ENCODE results near the gene MIEF2. TPM values are rescaled to one million over a fixed set of nuclear protein-coding genes. Genes with fewer than 3 reads are reported as not detected.

The MIEF2 gene
- polyA plus RNA-seq, 3 donors, result 3.5 to 6.1 (median 4.9) TPM

GRCh38 chr17:18261146-18261515, 669 bp downstream of the MIEF2 start:
- Mint-ChIP-seq H3K4me1 (peaks cover 38% of the 10 kb centered on the region), H3K27ac (peak overlapping the region in 6 of 7 donors; percentile 68 to 90 (median 78)), H3K36me3 (peaks cover 13 to 29% of the 10 kb centered on the region in 2 donors), H3K27me3 (ENCODE audit: low read depth in 3 of 3) (peaks cover 0 to 2% (median 1%) of the 10 kb centered on the region in 3 donors), H3K4me3 (peak overlapping the region; percentile 83 to 84), H3K9me3 (no peaks in the 10 kb centered on the region)
- H3K9me3 ChIP-seq (replicated peaks in 1 of 2; ENCODE audit: control insufficient read depth in 1 of 2, insufficient read depth in 1 of 2, low read length in 2 of 2), result no peaks in the 10 kb centered on the region
- DNase-seq, result peak; percentile 37 to 51 (median 42)
- peak overlapping the region; percentile 62 to 90 (median 67) for H3K4me3 ChIP-seq (replicated peaks in 1 of 3; ENCODE audit: low read depth in 2 of 3, low read length in 3 of 3)
- peaks cover 39 to 54% of the 10 kb centered on the region in 2 donors for H3K4me1 ChIP-seq (ENCODE audit: control insufficient read depth in 1 of 2, insufficient read depth in 2 of 2, low read length in 2 of 2)
- H3K27ac ChIP-seq (ENCODE audit: low read depth in 1 of 2, low read length in 2 of 2), result peak overlapping the region in 1 of 2 donors; percentile 80
- H3K27me3 ChIP-seq (ENCODE audit: control insufficient read depth in 2 of 2, insufficient read depth in 2 of 2, low read length in 2 of 2), result no peaks in the 10 kb centered on the region
- H3K9ac ChIP-seq (ENCODE audit: insufficient read depth, low read length, poor library complexity, severe bottlenecking), result peak overlapping the region; percentile 77
- peak overlapping the region; percentile 91 for H3K4me2 ChIP-seq (replicated peaks; ENCODE audit: extremely low read depth, low read length, poor library complexity, severe bottlenecking)
- intact Hi-C loops (cut with micrococcal nuclease), result loop anchor here (2.0 kb wide), 1 partner anchor 54 kb away; the partner anchor contains the start of genes SMCR8 (in 2 of the 2) and TOP3A (in 2 of the 2)
- H3K36me3 ChIP-seq (replicated peaks in 1 of 2; ENCODE audit: control insufficient read depth in 1 of 2, insufficient read depth in 2 of 2, low read length in 2 of 2), result peaks cover 17 to 33% of the 10 kb centered on the region in 2 donors
- WGBS (ENCODE audit: insufficient coverage), result 5% methylated on average over 16 of the region's 16 CpGs
- no peak for TF ChIP-seq CTCF (IDR thresholded peaks at IDR 0.05)
- H2AFZ ChIP-seq (ENCODE audit: insufficient read depth, low read depth, low read length, poor library complexity, severe bottlenecking), result peak overlapping the region; percentile 94
- peaks cover 21% of the 10 kb centered on the region for H4K20me1 ChIP-seq (ENCODE audit: insufficient read depth, low read length)
- H3K79me2 ChIP-seq (ENCODE audit: insufficient read depth, low read length), result peaks cover 33% of the 10 kb centered on the region

GRCh38 chr17:18261659-18262058, 1.2 kb downstream of the MIEF2 start:
- no peak overlapping the region for H2AFZ ChIP-seq (ENCODE audit: insufficient read depth, low read depth, low read length, poor library complexity, severe bottlenecking)
- intact Hi-C loops (cut with micrococcal nuclease), result loop anchor here (2.0 kb wide), 1 partner anchor 53 kb away; the partner anchor contains the start of genes SMCR8 (in 2 of the 2) and TOP3A (in 2 of the 2)
- H3K4me2 ChIP-seq (replicated peaks; ENCODE audit: extremely low read depth, low read length, poor library complexity, severe bottlenecking), result peak overlapping the region; percentile 91
- peaks cover 39 to 51% of the 10 kb centered on the region in 2 donors for H3K4me1 ChIP-seq (ENCODE audit: control insufficient read depth in 1 of 2, insufficient read depth in 2 of 2, low read length in 2 of 2)
- Mint-ChIP-seq H3K27me3 (ENCODE audit: low read depth in 3 of 3) (peaks cover 0 to 2% (median 1%) of the 10 kb centered on the region in 3 donors), H3K9me3 (no peaks in the 10 kb centered on the region), H3K4me1 (peaks cover 38% of the 10 kb centered on the region), H3K36me3 (peaks cover 8 to 24% of the 10 kb centered on the region in 2 donors), H3K27ac (peak overlapping the region in 1 of 7 donors; percentile 77), H3K4me3 (peak overlapping the region; percentile 83 to 84)
- no peak for TF ChIP-seq CTCF (IDR thresholded peaks at IDR 0.05)
- no peaks in the 10 kb centered on the region for H3K9me3 ChIP-seq (replicated peaks in 1 of 2; ENCODE audit: control insufficient read depth in 1 of 2, insufficient read depth in 1 of 2, low read length in 2 of 2)
- H3K27ac ChIP-seq (ENCODE audit: low read depth in 1 of 2, low read length in 2 of 2), result no peak overlapping the region
- DNase-seq, result no peak
- H3K79me2 ChIP-seq (ENCODE audit: insufficient read depth, low read length), result peaks cover 27% of the 10 kb centered on the region
- H4K20me1 ChIP-seq (ENCODE audit: insufficient read depth, low read length), result peaks cover 16% of the 10 kb centered on the region
- H3K36me3 ChIP-seq (replicated peaks in 1 of 2; ENCODE audit: control insufficient read depth in 1 of 2, insufficient read depth in 2 of 2, low read length in 2 of 2), result peaks cover 12 to 28% of the 10 kb centered on the region in 2 donors
- no peaks in the 10 kb centered on the region for H3K27me3 ChIP-seq (ENCODE audit: control insufficient read depth in 2 of 2, insufficient read depth in 2 of 2, low read length in 2 of 2)
- H3K4me3 ChIP-seq (replicated peaks in 1 of 3; ENCODE audit: low read depth in 2 of 3, low read length in 3 of 3), result peak overlapping the region in 1 of 3 experiments; percentile 90
- 100% methylated on average over 3 of the region's 3 CpGs for WGBS (ENCODE audit: insufficient coverage)
- no peak overlapping the region for H3K9ac ChIP-seq (ENCODE audit: insufficient read depth, low read length, poor library complexity, severe bottlenecking)
